T47D (cell line): ENCODE data around the gene PNPLA2.

ENCODE experiments used
- DNase-seq, 2 experiments: peaks; one replicate each; pipeline versions ENCODE4 v3.0.0 to v3.0.0-alpha.2; 2011 to 2012; ENCODE audit warnings: low read depth in 1 of 2, low spot score in 1 of 2
- JUND ChIP-seq: IDR thresholded peaks from 2 replicates; pipeline ENCODE4 v1.6.1; 2012; ENCODE audit warnings: low read depth
- in situ Hi-C: cut with HindIII; loops from 2 replicates; pipeline ENCODE4 v1.10.0; 2016; ENCODE audit warnings: low sequenced_read_pairs, low pct_unique_long_range_greater_than_20kb

Gene PNPLA2

DNA sequence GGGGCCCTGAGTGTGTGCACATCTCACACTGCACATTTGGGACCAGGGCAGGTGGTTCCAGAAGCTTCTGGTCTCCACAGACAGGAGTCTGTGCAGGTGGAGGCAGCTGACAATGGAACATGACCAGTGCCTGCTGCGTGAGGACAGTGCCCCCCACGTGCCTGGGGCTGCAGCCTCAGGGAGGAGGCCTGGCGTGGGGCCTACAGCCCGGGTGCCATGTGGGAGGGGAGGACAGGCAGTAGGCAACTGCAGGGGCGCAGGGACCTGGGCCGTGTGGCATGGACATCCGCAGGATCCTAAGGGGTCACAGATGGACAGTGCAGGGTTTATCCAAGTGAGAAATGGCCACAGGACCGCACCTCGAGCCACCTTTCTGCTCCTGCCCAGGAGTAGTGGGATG is 52.8 kb downstream of the PNPLA2 start:
- in situ Hi-C loops: no loop called here
- no peak for DNase-seq
- no peak for TF ChIP-seq JUND

GRCh38 chr11:872799-873198 is 54.1 kb downstream of the PNPLA2 start:
- no peak for DNase-seq
- in situ Hi-C loops: no loop called here
- TF ChIP-seq JUND: no peak

DNA sequence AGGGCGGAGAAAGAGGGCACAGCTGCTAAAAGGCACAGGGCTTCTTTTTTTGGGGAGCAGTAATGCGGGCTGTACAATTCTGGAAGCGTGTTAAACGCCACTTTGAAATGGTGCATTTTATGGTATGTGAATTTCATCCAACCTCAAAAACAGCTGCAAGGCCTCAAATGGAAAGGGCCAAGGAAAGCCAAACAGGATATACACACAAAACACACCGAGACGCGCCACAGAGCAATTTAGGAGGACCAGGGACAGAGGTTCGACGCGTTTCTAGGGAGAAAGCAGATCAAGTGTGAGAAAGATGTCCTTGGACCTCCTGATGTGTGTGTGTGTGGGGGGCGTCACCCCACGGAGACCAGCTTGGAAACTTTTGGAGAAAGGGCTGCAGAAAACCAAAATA is 55.0 kb downstream of the PNPLA2 start:
- in situ Hi-C loops: no loop called here
- no peak for DNase-seq
- no peak for TF ChIP-seq JUND
